RWPE2 (cell line): ENCODE data around the gene SMIM41.
A peak's percentile ranks its signal among the peaks of the same experiment; 100 is the strongest.

Source experiments
- ATAC-seq: fragments of 200-7000 bp; cut with Tn5 transposase; 3 replicates; pipeline ENCODE4 v1.9.1; 2021; ENCODE audit warnings: low read depth
- DNase-seq: peaks from one replicate; pipeline ENCODE4 v3.0.0-alpha.2; 2020; ENCODE audit warnings: low spot score
- H3K27ac ChIP-seq: fragments of 450-650 bp; 2 replicates; pipeline ENCODE4 v1.5.1; 2017; ENCODE audit warnings: mild to moderate bottlenecking; ENCODE audit not compliant: poor library complexity, severe bottlenecking
- H3K27me3 ChIP-seq: fragments of 250-450 bp; sonication (Bioruptor Pico); 2 replicates; pipeline ENCODE4 v1.5.1; 2021; ENCODE audit warnings: mild to moderate bottlenecking, moderate library complexity; ENCODE audit not compliant: insufficient read depth, poor library complexity, severe bottlenecking
- H3K36me3 ChIP-seq: fragments of 250-450 bp; sonication (Bioruptor Pico); 2 replicates; pipeline ENCODE4 v1.5.1; 2020; ENCODE audit warnings: low read depth, mild to moderate bottlenecking, moderate library complexity
- H3K4me1 ChIP-seq: fragments of 250-450 bp; sonication (Bioruptor Pico); 2 replicates; pipeline ENCODE4 v1.5.1; 2021; ENCODE audit warnings: mild to moderate bottlenecking, moderate library complexity; ENCODE audit not compliant: insufficient read depth, poor library complexity, severe bottlenecking
- H3K4me3 ChIP-seq: fragments of 250-450 bp; sonication (Bioruptor Pico); 2 replicates; pipeline ENCODE4 v1.5.1; 2021; ENCODE audit warnings: mild to moderate bottlenecking, moderate library complexity; ENCODE audit not compliant: severe bottlenecking
- H3K9me3 ChIP-seq: fragments of 250-450 bp; sonication (Bioruptor Pico); 2 replicates; pipeline ENCODE4 v1.5.1; 2021; ENCODE audit warnings: mild to moderate bottlenecking, moderate library complexity; ENCODE audit not compliant: severe bottlenecking
- CTCF ChIP-seq: fragments of 450-650 bp; IDR thresholded peaks from one replicate; pipeline ENCODE4 v1.5.1; 2017; ENCODE audit warnings: mild to moderate bottlenecking, moderate library complexity; ENCODE audit not compliant: poor library complexity, severe bottlenecking

SMIM41 gene

GRCh38 chr12:52156757-52157565 lies 77.5 kb downstream of the SMIM41 start:
- H3K27ac ChIP-seq = peak overlapping the region; percentile 100
- no peaks in the 10 kb centered on the region for H3K9me3 ChIP-seq
- H3K4me3 ChIP-seq = no peak overlapping the region
- H3K4me1 ChIP-seq = peaks cover 40% of the 10 kb centered on the region
- H3K27me3 ChIP-seq = no peaks in the 10 kb centered on the region
- DNase-seq (no peak), ATAC-seq (peak; percentile 61)
- peak; percentile 97 for TF ChIP-seq CTCF
- no peaks in the 10 kb centered on the region for H3K36me3 ChIP-seq

GRCh38 chr12:52157566-52158150 lies 78.2 kb downstream of the SMIM41 start:
- Histone ChIP-seq H3K27ac (peak overlapping the region; percentile 100), H3K36me3 (no peaks in the 10 kb centered on the region), H3K9me3 (no peaks in the 10 kb centered on the region), H3K27me3 (no peaks in the 10 kb centered on the region), H3K4me1 (peaks cover 33% of the 10 kb centered on the region), H3K4me3 (no peak overlapping the region)
- no peak for DNase-seq
- no peak for ATAC-seq
- TF ChIP-seq CTCF = no peak
